Right atrium auricular region (tissue), 2 donors: ENCODE measurements around the gene MFSD6. TPM values are rescaled to one million over a fixed set of nuclear protein-coding genes. Genes with fewer than 3 reads are reported as not detected.

Source experiments
- DNase-seq: peaks from one replicate; pipeline ENCODE4 v3.0.0-alpha.2; 2019; ENCODE audit warnings: low spot score
- H3K27ac ChIP-seq, 2 donors: fragments of 200-600 bp; sonication (generic); 1 replicate in 1 of 2; 2 replicates in 1 of 2; pipeline ENCODE4 v1.5.1; 2016 to 2019
- H3K27me3 ChIP-seq, 2 donors: fragments of 200-600 bp; sonication (generic); one replicate each; pipeline versions ENCODE4 v1.5.1 to v1.6.0; 2017 to 2019
- H3K36me3 ChIP-seq: fragments of 200-600 bp; sonication (generic); one replicate; pipeline ENCODE4 v1.5.1; 2016
- H3K4me1 ChIP-seq, 2 donors: fragments of 200-600 bp; sonication (generic); one replicate each; pipeline versions ENCODE4 v1.5.1 to v1.6.0; 2017 to 2019
- H3K4me3 ChIP-seq, 2 donors: fragments of 200-600 bp; sonication (generic); 1 replicate in 1 of 2; 2 replicates in 1 of 2; pipeline ENCODE4 v1.5.1; 2017 to 2019; ENCODE audit warnings: mild to moderate bottlenecking in 1 of 2, moderate library complexity in 1 of 2
- H3K9me3 ChIP-seq, 2 donors: fragments of 200-600 bp; sonication (generic); one replicate each; pipeline ENCODE4 v1.5.1; 2019
- CTCF ChIP-seq, 2 donors: fragments of 200-600 bp; sonication (generic); IDR thresholded peaks; one replicate each; pipeline ENCODE4 v1.5.1; 2019; ENCODE audit warnings: antibody characterized with exemption in 2 of 2
- total RNA-seq, 2 donors: library from RNA; depleted of rRNA; stranded (reverse); fragments of >200 nt; gene quantifications; one replicate each; pipeline ENCODE4 v1.1.0, GENCODE V29; 2016

MFSD6 gene
- total RNA-seq, 2 donors from 2014 or later: 57.2 to 72.7 TPM

GRCh38 chr2:190387422-190387821 lies 20.7 kb upstream of the MFSD6 start:
- no peak for TF ChIP-seq CTCF (IDR thresholded peaks at IDR 0.05)
- Histone ChIP-seq H3K27me3 (no peaks in the 10 kb centered on the region), H3K4me1 (no peaks in the 10 kb centered on the region), H3K9me3 (no peaks in the 10 kb centered on the region), H3K27ac (no peak overlapping the region), H3K4me3 (no peak overlapping the region), H3K36me3 (no peaks in the 10 kb centered on the region)
- no peak for DNase-seq

- Histone ChIP-seq H3K27me3 (no peaks in the 10 kb centered on the region), H3K36me3 (no peaks in the 10 kb centered on the region), H3K27ac (no peak overlapping the region), H3K4me3 (no peak overlapping the region), H3K9me3 (no peaks in the 10 kb centered on the region), H3K4me1 (no peaks in the 10 kb centered on the region)
- TF ChIP-seq CTCF (IDR thresholded peaks at IDR 0.05): no peak
- DNase-seq: no peak
These were observed 11.9 kb upstream of the MFSD6 start for GRCh38 chr2:190396271-190396670.

- Histone ChIP-seq H3K36me3 (no peaks in the 10 kb centered on the region), H3K4me3 (no peak overlapping the region), H3K27ac (no peak overlapping the region), H3K4me1 (peaks cover 0 to 7% of the 10 kb centered on the region in 2 donors), H3K9me3 (no peaks in the 10 kb centered on the region), H3K27me3 (no peaks in the 10 kb centered on the region)
- no peak for TF ChIP-seq CTCF (IDR thresholded peaks at IDR 0.05)
- DNase-seq: no peak
These were observed 5.1 kb upstream of the MFSD6 start for GRCh38 chr2:190402986-190403603.

- no peak overlapping the region for H3K4me3 ChIP-seq
- H3K36me3 ChIP-seq: no peaks in the 10 kb centered on the region
- DNase-seq: no peak
- TF ChIP-seq CTCF (IDR thresholded peaks at IDR 0.05): no peak
- no peaks in the 10 kb centered on the region for H3K27me3 ChIP-seq
- H3K9me3 ChIP-seq: no peaks in the 10 kb centered on the region
- H3K4me1 ChIP-seq: peaks cover 0 to 14% of the 10 kb centered on the region in 2 donors
- H3K27ac ChIP-seq: no peak overlapping the region
These were observed 3.7 kb upstream of the MFSD6 start for GRCh38 chr2:190404487-190404886.

- no peak overlapping the region for H3K4me3 ChIP-seq
- no peak for TF ChIP-seq CTCF (IDR thresholded peaks at IDR 0.05)
- no peaks in the 10 kb centered on the region for H3K36me3 ChIP-seq
- DNase-seq: no peak
- H3K27me3 ChIP-seq: no peaks in the 10 kb centered on the region
- H3K9me3 ChIP-seq: no peaks in the 10 kb centered on the region
- peaks cover 0 to 18% of the 10 kb centered on the region in 2 donors for H3K4me1 ChIP-seq
- H3K27ac ChIP-seq: no peak overlapping the region
These were observed 3.1 kb upstream of the MFSD6 start for GRCh38 chr2:190405070-190405469.

- DNase-seq: no peak
- Histone ChIP-seq H3K4me3 (no peak overlapping the region), H3K9me3 (no peaks in the 10 kb centered on the region), H3K27ac (no peak overlapping the region), H3K4me1 (peaks cover 0 to 18% of the 10 kb centered on the region in 2 donors), H3K36me3 (no peaks in the 10 kb centered on the region), H3K27me3 (no peaks in the 10 kb centered on the region)
- TF ChIP-seq CTCF (IDR thresholded peaks at IDR 0.05): no peak
These were observed 2.2 kb upstream of the MFSD6 start for GRCh38 chr2:190405995-190406394.
